Spleen (tissue), 11 donors: ENCODE data around the gene UBAP1. TPM values are rescaled to one million over a fixed set of nuclear protein-coding genes. Genes with fewer than 3 reads are reported as not detected.

Experiments
- DNase-seq: peaks from one replicate; pipeline ENCODE4 v3.0.0-alpha.2; 2020
- H3K27ac ChIP-seq, 8 donors: fragments of 200-600 bp; sonication (generic) in 7 of 8; 1 replicate in 4 of 8; 2 replicates in 4 of 8; pipeline versions ENCODE4 v1.5.0 to v1.8.0; 2016 to 2021; ENCODE audit warnings: inconsistent platforms in 4 of 8, mild to moderate bottlenecking in 4 of 8, moderate library complexity in 1 of 8
- H3K27me3 ChIP-seq, 7 donors: fragments of 200-600 bp; sonication (generic) in 6 of 7; replicated peaks in 1 of 7; 1 replicate in 4 of 7; 2 replicates in 3 of 7; pipeline versions ENCODE4 v1.5.0 to v1.8.0; 2016 to 2021; ENCODE audit warnings: inconsistent platforms in 3 of 7, mild to moderate bottlenecking in 1 of 7
- H3K36me3 ChIP-seq, 6 donors: fragments of 200-600 bp; sonication (generic) in 5 of 6; 1 replicate in 4 of 6; 2 replicates in 2 of 6; pipeline versions ENCODE4 v1.5.0 to v1.8.0; 2016 to 2021; ENCODE audit warnings: inconsistent platforms in 2 of 6
- H3K4me1 ChIP-seq, 6 donors: fragments of 200-600 bp; sonication (generic) in 5 of 6; 1 replicate in 3 of 6; 2 replicates in 3 of 6; pipeline versions ENCODE4 v1.5.0 to v1.8.0; 2016 to 2021; ENCODE audit warnings: inconsistent platforms in 3 of 6
- H3K4me3 ChIP-seq, 8 donors: fragments of 200-600 bp; sonication (generic) in 7 of 8; 1 replicate in 4 of 8; 2 replicates in 4 of 8; pipeline versions ENCODE4 v1.5.0 to v1.8.0; 2016 to 2021; ENCODE audit warnings: inconsistent platforms in 4 of 8, mild to moderate bottlenecking in 4 of 8, moderate library complexity in 2 of 8
- H3K9me3 ChIP-seq, 8 donors: fragments of 200-600 bp; sonication (generic) in 7 of 8; 1 replicate in 4 of 8; 2 replicates in 4 of 8; pipeline versions ENCODE4 v1.5.0 to v1.8.0; 2016 to 2021; ENCODE audit warnings: inconsistent platforms in 4 of 8
- CTCF ChIP-seq, 11 experiments: fragments of 200-600 bp in 7 of 11; fragments of 450-650 bp in 4 of 11; sonication (generic) in 4 of 11; IDR thresholded peaks in 8 of 11; conservative IDR thresholded peaks in 3 of 11; 1 replicate in 7 of 11; 2 replicates in 4 of 11; pipeline versions ENCODE4 v1.4.0 to v1.8.0; 2016 to 2021; ENCODE audit warnings: antibody characterized with exemption in 11 of 11, inconsistent platforms in 4 of 11, mild to moderate bottlenecking in 1 of 11
- POLR2A ChIP-seq, 3 donors: fragments of 450-650 bp; IDR thresholded peaks; one replicate each; pipeline ENCODE4 v1.5.1; 2017; ENCODE audit warnings: antibody characterized with exemption in 3 of 3, mild to moderate bottlenecking in 1 of 3
- POLR2AphosphoS5 ChIP-seq, 3 donors: sonication (generic); formaldehyde crosslinking; IDR thresholded peaks; one replicate each; pipeline ENCODE4 v1.5.1; 2017; ENCODE audit warnings: antibody characterized with exemption in 3 of 3
- WGBS, 5 donors: extraction: QIAGEN DNeasy Blood & Tissue Kit in 3 of 5; methylation state at CpG; one replicate each; pipeline versions ENCODE4 v1.1.5 to v1.1.7; 2013 to 2018; 5-methylcytosine and 5-hydroxymethylcytosine counted together
- intact Hi-C: fragments of 100-400 bp; cut with DNase I; formaldehyde crosslinking; loops from one replicate; pipeline ENCODE4 v1.15.0; 2023; ENCODE audit warnings: low total_unique reads
- polyA plus RNA-seq, 3 donors: library from polyadenylated mRNA; stranded (reverse); fragments of 200-250 nt; gene quantifications; one replicate each; pipeline ENCODE4 v1.2.1, GENCODE V29; 2013
- total RNA-seq, 7 donors: library from RNA; depleted of rRNA in 3 of 7; stranded (reverse); fragments of >200 nt in 3 of 7; fragmentation: NEBNext Ultra II Directional in 4 of 7; extraction: Animal tissue kit (Norgen Biotek cat#: 25700) in 4 of 7; gene quantifications; one replicate each; pipeline versions ENCODE4 v1.1.0 to v1.2.1, GENCODE V29; 2016 to 2021
- donor health status: healthy with polysubstance abuse.
- donor health status: DM: no; HTN: no; CAD: no; lungs with moderate emphysema.
- donor health status: DM: no; HTN: no; CAD: no.
- donor health status: Bipolar disorder and iron deficiency.
- donor health status: healthy.
- donor health status: DM: no; HTN: no; CAD: no.
- donor health status: DM: yes; HTN: yes; CAD: no.

The UBAP1 gene
- total and polyA plus RNA-seq, 10 donors = 17.3 to 56.0 (median 41.2) TPM

- 94 to 99% (median 96%) methylated on average over 2 of the region's 2 CpGs for WGBS, 5 donors
- no peak overlapping the region for H3K4me3 ChIP-seq
These were observed 20.9 kb upstream of the UBAP1 start for GRCh38 chr9:34157898-34158297.

GRCh38 chr9:34158362-34158869 lies 20.4 kb upstream of the UBAP1 start:
- no peaks in the 10 kb centered on the region for H3K36me3 ChIP-seq
- WGBS, 5 donors = 83 to 90% (median 84%) methylated on average over 6 of the region's 6 CpGs
- TF ChIP-seq CTCF (IDR thresholded peaks at IDR 0.05 in 8 of 11, conservative IDR thresholded peaks at IDR 0.05 in 3 of 11) (no peak), POLR2A (IDR thresholded peaks at IDR 0.05) (no peak), POLR2AphosphoS5 (IDR thresholded peaks at IDR 0.05) (no peak)
- H3K27me3 ChIP-seq = peaks cover 0 to 9% (median 0%) of the 10 kb centered on the region in 7 donors
- intact Hi-C loops = no loop called here
- DNase-seq = peak; percentile 13
- H3K27ac ChIP-seq = no peak overlapping the region
- H3K9me3 ChIP-seq = no peaks in the 10 kb centered on the region
- no peak overlapping the region for H3K4me3 ChIP-seq
- H3K4me1 ChIP-seq = peaks cover 0 to 4% (median 0%) of the 10 kb centered on the region in 6 donors

More at GRCh38 chr9:34157898-34158297, 20.9 kb upstream of the UBAP1 start:
- H3K36me3 ChIP-seq = no peaks in the 10 kb centered on the region
- TF ChIP-seq CTCF (IDR thresholded peaks at IDR 0.05 in 8 of 11, conservative IDR thresholded peaks at IDR 0.05 in 3 of 11) (no peak), POLR2A (IDR thresholded peaks at IDR 0.05) (no peak), POLR2AphosphoS5 (IDR thresholded peaks at IDR 0.05) (no peak)
- no peak overlapping the region for H3K27ac ChIP-seq
- H3K4me1 ChIP-seq = no peaks in the 10 kb centered on the region
- intact Hi-C loops = no loop called here
- no peaks in the 10 kb centered on the region for H3K9me3 ChIP-seq
- H3K27me3 ChIP-seq = peaks cover 0 to 12% (median 0%) of the 10 kb centered on the region in 7 donors
- DNase-seq = no peak

- H3K27ac ChIP-seq = peak overlapping the region in 4 of 8 donors; percentile 36 to 72 (median 54)
- DNase-seq = no peak
- H3K4me3 ChIP-seq = no peak overlapping the region
- WGBS, 5 donors = 42 to 87% (median 66%) methylated on average over 3 of the region's 3 CpGs
- peaks cover 0 to 6% (median 0%) of the 10 kb centered on the region in 7 donors for H3K27me3 ChIP-seq
- no peaks in the 10 kb centered on the region for H3K36me3 ChIP-seq
- no peaks in the 10 kb centered on the region for H3K9me3 ChIP-seq
- no peak for TF ChIP-seq CTCF (IDR thresholded peaks at IDR 0.05 in 8 of 11, conservative IDR thresholded peaks at IDR 0.05 in 3 of 11)
- TF ChIP-seq POLR2A (IDR thresholded peaks at IDR 0.05) = no peak
- TF ChIP-seq POLR2AphosphoS5 (IDR thresholded peaks at IDR 0.05) = no peak
- intact Hi-C loops = no loop called here
- peaks cover 0 to 8% (median 0%) of the 10 kb centered on the region in 6 donors for H3K4me1 ChIP-seq
These were observed 15.4 kb upstream of the UBAP1 start for GRCh38 chr9:34163434-34163833.

GRCh38 chr9:34169125-34169524 lies 9.7 kb upstream of the UBAP1 start:
- DNase-seq = peak; percentile 56
- Histone ChIP-seq H3K36me3 (no peaks in the 10 kb centered on the region), H3K4me3 (no peak overlapping the region), H3K27me3 (peaks cover 0 to 6% (median 0%) of the 10 kb centered on the region in 7 donors), H3K9me3 (no peaks in the 10 kb centered on the region), H3K27ac (peak overlapping the region in 2 of 8 donors; percentile 71 to 78), H3K4me1 (peaks cover 0 to 37% (median 8%) of the 10 kb centered on the region in 6 donors)
- intact Hi-C loops = no loop called here
- WGBS, 5 donors = 84 to 93% (median 87%) methylated on average over 6 of the region's 6 CpGs
- TF ChIP-seq CTCF (IDR thresholded peaks at IDR 0.05 in 8 of 11, conservative IDR thresholded peaks at IDR 0.05 in 3 of 11) = no peak
- no peak for TF ChIP-seq POLR2A (IDR thresholded peaks at IDR 0.05)
- no peak for TF ChIP-seq POLR2AphosphoS5 (IDR thresholded peaks at IDR 0.05)
